ENCODE results near the gene PTGDS. TPM values are rescaled to one million over a fixed set of nuclear protein-coding genes. Genes with fewer than 3 reads are reported as not detected.

The PTGDS gene
- total RNA-seq, 4 donors from 2014 or later: 1.2 to 21.5 (median 7.8) TPM

- H3K9me3 ChIP-seq: no peaks in the 10 kb centered on the region
- H3K4me3 ChIP-seq: no peak overlapping the region
- H3K36me3 ChIP-seq: peaks cover 0 to 1% (median 0%) of the 10 kb centered on the region in 3 donors
- no peak for DNase-seq
- H3K27me3 ChIP-seq: no peaks in the 10 kb centered on the region
- TF ChIP-seq POLR2A (IDR thresholded peaks at IDR 0.05) (no peak), CTCF (IDR thresholded peaks at IDR 0.05) (no peak)
- H3K4me1 ChIP-seq: peaks cover 6 to 49% (median 8%) of the 10 kb centered on the region in 4 donors
- peak overlapping the region in 1 of 4 donors; percentile 91 for H3K27ac ChIP-seq
These were observed 45.9 kb downstream of the PTGDS start for GRCh38 chr9:137023157-137023556.

DNA sequence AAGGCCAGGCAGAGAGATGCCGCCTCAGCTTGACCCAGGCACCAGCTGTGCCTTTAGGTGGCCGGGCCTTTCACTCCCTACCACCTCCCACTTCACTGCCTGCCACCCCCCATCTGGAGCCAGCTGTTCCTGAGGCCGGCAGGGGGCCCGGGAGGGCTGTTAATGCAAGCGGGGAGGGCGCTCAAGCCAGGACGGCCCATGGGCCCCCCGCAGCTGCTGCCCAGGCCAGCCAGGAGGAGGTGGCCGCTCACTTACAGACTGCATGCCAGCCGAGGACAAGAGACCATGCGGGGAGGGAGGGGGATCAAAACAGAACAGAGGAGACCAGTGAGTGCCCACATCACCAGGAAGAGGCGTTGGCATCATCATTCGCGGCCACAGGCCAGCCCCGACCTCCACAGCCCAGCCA is 46.3 kb downstream of the PTGDS start:
- no peaks in the 10 kb centered on the region for H3K27me3 ChIP-seq
- no peak for TF ChIP-seq POLR2A (IDR thresholded peaks at IDR 0.05)
- no peak for TF ChIP-seq CTCF (IDR thresholded peaks at IDR 0.05)
- H3K27ac ChIP-seq: no peak overlapping the region
- no peaks in the 10 kb centered on the region for H3K9me3 ChIP-seq
- H3K4me1 ChIP-seq: peaks cover 7 to 52% (median 10%) of the 10 kb centered on the region in 4 donors
- H3K4me3 ChIP-seq: no peak overlapping the region
- no peaks in the 10 kb centered on the region for H3K36me3 ChIP-seq
- no peak for DNase-seq

DNA sequence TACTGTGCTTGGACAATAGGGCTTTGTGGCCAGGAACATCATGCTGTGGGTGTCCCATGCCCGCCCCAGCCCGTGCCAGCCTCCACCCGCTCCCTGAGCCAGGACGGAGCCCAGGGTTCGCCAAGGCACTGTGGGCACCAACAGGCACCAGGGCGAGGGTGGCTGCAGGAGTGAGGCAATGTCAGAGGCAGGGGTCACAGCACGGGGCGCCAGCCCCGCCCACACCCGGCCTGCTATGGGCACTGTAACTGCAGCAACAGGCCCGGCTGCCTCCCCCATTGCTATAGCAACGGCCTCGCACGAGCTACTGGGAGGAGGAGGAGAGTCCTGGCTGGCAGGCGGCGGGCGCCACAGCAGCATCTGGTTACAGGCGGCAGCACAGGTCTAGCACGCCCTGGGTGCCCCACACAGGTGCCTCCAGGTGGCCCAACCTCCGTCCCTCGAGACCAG is 48.2 kb downstream of the PTGDS start:
- no peaks in the 10 kb centered on the region for H3K36me3 ChIP-seq
- TF ChIP-seq POLR2A (IDR thresholded peaks at IDR 0.05) (no peak), CTCF (IDR thresholded peaks at IDR 0.05) (peak in 1 of 6 experiments; percentile 16)
- H3K27ac ChIP-seq: no peak overlapping the region
- H3K27me3 ChIP-seq: no peaks in the 10 kb centered on the region
- H3K9me3 ChIP-seq: no peaks in the 10 kb centered on the region
- peak; percentile 51 to 76 (median 66) for DNase-seq
- H3K4me3 ChIP-seq: no peak overlapping the region
- peaks cover 11 to 72% (median 29%) of the 10 kb centered on the region in 4 donors for H3K4me1 ChIP-seq

DNA sequence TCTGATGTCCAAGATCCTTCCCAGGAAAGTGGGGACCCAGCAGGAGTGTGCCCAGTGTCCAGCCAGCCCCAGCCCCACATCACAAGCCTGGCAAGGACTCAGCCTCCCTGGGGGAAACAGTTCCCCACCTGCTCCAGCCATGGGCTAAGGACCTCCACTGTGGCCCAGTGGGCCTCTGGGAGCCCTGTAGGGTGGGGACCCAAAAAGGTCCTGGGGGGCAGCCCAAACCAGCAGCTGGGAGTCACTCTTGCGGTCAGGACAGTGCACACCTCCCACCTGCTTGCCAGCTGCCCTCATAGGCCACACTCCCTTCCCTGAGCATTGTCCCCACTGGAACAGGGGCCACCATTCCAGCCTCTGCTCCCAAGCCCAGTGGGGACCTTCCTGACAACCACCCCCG is 49.1 kb downstream of the PTGDS start:
- Histone ChIP-seq H3K36me3 (no peaks in the 10 kb centered on the region), H3K4me3 (no peak overlapping the region), H3K9me3 (no peaks in the 10 kb centered on the region), H3K4me1 (peaks cover 16 to 78% (median 37%) of the 10 kb centered on the region in 4 donors), H3K27me3 (no peaks in the 10 kb centered on the region), H3K27ac (no peak overlapping the region)
- DNase-seq: no peak
- TF ChIP-seq POLR2A (IDR thresholded peaks at IDR 0.05): no peak
- TF ChIP-seq CTCF (IDR thresholded peaks at IDR 0.05): no peak

GRCh38 chr9:137026828-137027227 is 49.5 kb downstream of the PTGDS start:
- TF ChIP-seq CTCF (IDR thresholded peaks at IDR 0.05) (no peak), POLR2A (IDR thresholded peaks at IDR 0.05) (no peak)
- DNase-seq: no peak
- Histone ChIP-seq H3K27ac (peak overlapping the region in 2 of 4 donors; percentile 12 to 60), H3K4me3 (peak overlapping the region in 2 of 4 donors; percentile 58 to 79), H3K9me3 (no peaks in the 10 kb centered on the region), H3K27me3 (no peaks in the 10 kb centered on the region), H3K36me3 (no peaks in the 10 kb centered on the region), H3K4me1 (peaks cover 18 to 78% (median 41%) of the 10 kb centered on the region in 4 donors)
